ENCODE results near the gene UNC45A. TPM values are rescaled to one million over a fixed set of nuclear protein-coding genes. Genes with fewer than 3 reads are reported as not detected.
"Not testable (repeated sequence)": the region's sequence is repeated elsewhere in the genome, so short reads cannot be mapped to it uniquely, and the experiment has no call there.

Gene UNC45A
- total RNA-seq, 4 donors from 2014 or later = 26.3 to 59.3 (median 43.9) TPM

DNA sequence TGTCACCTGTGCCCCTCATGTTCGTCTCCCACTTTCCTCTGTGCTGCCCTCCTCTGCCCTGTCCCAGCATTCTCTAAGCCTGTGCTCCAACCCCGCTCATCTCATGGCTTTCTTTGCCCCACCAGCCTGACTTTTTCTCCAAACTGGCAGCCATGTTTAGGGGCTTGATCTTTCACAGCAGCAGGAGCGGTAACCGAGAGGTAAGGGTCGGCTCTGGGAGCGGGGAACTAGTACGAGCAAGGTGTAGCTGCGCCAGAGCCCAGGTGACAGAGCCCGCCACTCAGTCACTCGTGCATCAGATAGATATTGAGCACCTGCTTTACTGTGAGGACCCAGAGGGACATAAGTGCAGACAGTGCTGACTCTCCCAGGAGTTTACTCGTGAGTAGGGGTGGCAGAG, 18.6 kb upstream of the UNC45A start:
- Histone ChIP-seq H3K27me3 (no peaks in the 10 kb centered on the region), H3K4me3 (replicated peaks in 1 of 3) (no peak overlapping the region), H3K4me1 (no peaks in the 10 kb centered on the region), H3K9me3 (no peaks in the 10 kb centered on the region), H3K36me3 (peaks cover 90 to 98% of the 10 kb centered on the region in 2 donors), H3K27ac (no peak overlapping the region)
- intact Hi-C loops (cut with DNase I) = no loop called here
- no peak for TF ChIP-seq POLR2A (IDR thresholded peaks at IDR 0.05)
- TF ChIP-seq, protein P1, sequence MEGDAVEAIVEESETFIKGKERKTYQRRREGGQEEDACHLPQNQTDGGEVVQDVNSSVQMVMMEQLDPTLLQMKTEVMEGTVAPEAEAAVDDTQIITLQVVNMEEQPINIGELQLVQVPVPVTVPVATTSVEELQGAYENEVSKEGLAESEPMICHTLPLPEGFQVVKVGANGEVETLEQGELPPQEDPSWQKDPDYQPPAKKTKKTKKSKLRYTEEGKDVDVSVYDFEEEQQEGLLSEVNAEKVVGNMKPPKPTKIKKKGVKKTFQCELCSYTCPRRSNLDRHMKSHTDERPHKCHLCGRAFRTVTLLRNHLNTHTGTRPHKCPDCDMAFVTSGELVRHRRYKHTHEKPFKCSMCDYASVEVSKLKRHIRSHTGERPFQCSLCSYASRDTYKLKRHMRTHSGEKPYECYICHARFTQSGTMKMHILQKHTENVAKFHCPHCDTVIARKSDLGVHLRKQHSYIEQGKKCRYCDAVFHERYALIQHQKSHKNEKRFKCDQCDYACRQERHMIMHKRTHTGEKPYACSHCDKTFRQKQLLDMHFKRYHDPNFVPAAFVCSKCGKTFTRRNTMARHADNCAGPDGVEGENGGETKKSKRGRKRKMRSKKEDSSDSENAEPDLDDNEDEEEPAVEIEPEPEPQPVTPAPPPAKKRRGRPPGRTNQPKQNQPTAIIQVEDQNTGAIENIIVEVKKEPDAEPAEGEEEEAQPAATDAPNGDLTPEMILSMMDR (IDR thresholded peaks at IDR 0.05) = no peak
- 90 to 92% methylated on average over 11 of the region's 11 CpGs for WGBS, 2 donors
- DNase-seq = no peak

GRCh38 chr15:90917569-90917968, 17.5 kb upstream of the UNC45A start:
- Histone ChIP-seq H3K36me3 (peaks cover 84 to 88% of the 10 kb centered on the region in 2 donors), H3K9me3 (no peaks in the 10 kb centered on the region), H3K4me1 (no peaks in the 10 kb centered on the region), H3K27me3 (no peaks in the 10 kb centered on the region), H3K4me3 (replicated peaks in 1 of 3) (no peak overlapping the region), H3K27ac (no peak overlapping the region)
- WGBS, 2 donors = 90 to 99% methylated on average over 12 of the region's 12 CpGs
- intact Hi-C loops (cut with DNase I) = no loop called here
- no peak for DNase-seq
- TF ChIP-seq, protein P1 (IDR thresholded peaks at IDR 0.05) = no peak
- TF ChIP-seq POLR2A (IDR thresholded peaks at IDR 0.05) = no peak

DNA sequence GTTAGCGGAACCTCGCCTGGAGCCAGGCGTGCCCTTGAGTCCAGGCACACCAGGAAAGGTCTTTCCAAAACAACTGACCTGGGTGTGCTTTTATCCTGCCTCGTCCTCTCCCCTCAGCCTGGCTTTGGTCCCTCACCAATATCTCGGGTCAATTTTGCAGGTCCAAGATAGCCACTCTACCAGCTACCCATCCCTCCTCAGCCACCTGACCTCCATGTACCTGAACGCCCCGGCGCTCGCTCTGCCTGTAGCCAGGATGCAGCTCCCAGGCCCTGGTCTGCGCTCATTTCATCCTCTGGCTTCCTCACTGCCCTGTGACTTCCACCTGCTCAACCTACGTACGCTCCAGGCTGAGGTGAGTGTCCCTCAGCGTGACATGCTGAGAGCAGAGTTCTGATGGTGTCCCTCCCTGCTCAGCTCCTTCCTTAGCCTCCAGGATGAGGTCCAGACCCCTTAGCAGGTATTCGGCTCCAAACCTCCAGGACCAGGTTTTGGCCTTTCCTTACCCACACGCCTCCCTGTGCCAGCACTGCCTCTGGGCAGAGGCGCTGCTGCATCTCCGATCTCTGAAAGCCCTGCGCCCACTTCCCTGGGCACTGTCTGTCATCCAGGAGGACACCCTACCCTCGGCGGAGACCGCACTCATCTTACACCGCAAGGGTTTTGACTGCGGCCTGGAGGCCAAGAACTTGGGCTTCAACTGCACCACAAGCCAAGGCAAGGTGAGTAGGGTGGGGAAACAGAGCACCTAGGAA, 16.9 kb upstream of the UNC45A start:
- no peaks in the 10 kb centered on the region for H3K4me1 ChIP-seq
- no peak for DNase-seq
- no peaks in the 10 kb centered on the region for H3K27me3 ChIP-seq
- H3K27ac ChIP-seq = no peak overlapping the region
- intact Hi-C loops (cut with DNase I) = no loop called here
- H3K9me3 ChIP-seq = no peaks in the 10 kb centered on the region
- TF ChIP-seq POLR2A (IDR thresholded peaks at IDR 0.05) = no peak
- TF ChIP-seq, protein P1 (IDR thresholded peaks at IDR 0.05) = no peak
- no peak overlapping the region for H3K4me3 ChIP-seq (replicated peaks in 1 of 3)
- WGBS, 2 donors = 92 to 97% methylated on average over 23 of the region's 23 CpGs
- H3K36me3 ChIP-seq = peaks cover 78 to 81% of the 10 kb centered on the region in 2 donors

GRCh38 chr15:90918835-90919234, 16.2 kb upstream of the UNC45A start:
- H3K36me3 ChIP-seq = peaks cover 72 to 75% of the 10 kb centered on the region in 2 donors
- 94 to 98% methylated on average over 6 of the region's 6 CpGs for WGBS, 2 donors
- intact Hi-C loops (cut with DNase I) = no loop called here
- no peak for DNase-seq
- TF ChIP-seq POLR2A (IDR thresholded peaks at IDR 0.05) = no peak
- TF ChIP-seq, protein P1 (IDR thresholded peaks at IDR 0.05) = no peak
- no peaks in the 10 kb centered on the region for H3K27me3 ChIP-seq
- H3K9me3 ChIP-seq = no peaks in the 10 kb centered on the region
- H3K27ac ChIP-seq = no peak overlapping the region
- no peaks in the 10 kb centered on the region for H3K4me1 ChIP-seq
- no peak overlapping the region for H3K4me3 ChIP-seq (replicated peaks in 1 of 3)

GRCh38 chr15:90921887-90922286, 13.2 kb upstream of the UNC45A start:
- no peak overlapping the region for H3K27ac ChIP-seq

DNA sequence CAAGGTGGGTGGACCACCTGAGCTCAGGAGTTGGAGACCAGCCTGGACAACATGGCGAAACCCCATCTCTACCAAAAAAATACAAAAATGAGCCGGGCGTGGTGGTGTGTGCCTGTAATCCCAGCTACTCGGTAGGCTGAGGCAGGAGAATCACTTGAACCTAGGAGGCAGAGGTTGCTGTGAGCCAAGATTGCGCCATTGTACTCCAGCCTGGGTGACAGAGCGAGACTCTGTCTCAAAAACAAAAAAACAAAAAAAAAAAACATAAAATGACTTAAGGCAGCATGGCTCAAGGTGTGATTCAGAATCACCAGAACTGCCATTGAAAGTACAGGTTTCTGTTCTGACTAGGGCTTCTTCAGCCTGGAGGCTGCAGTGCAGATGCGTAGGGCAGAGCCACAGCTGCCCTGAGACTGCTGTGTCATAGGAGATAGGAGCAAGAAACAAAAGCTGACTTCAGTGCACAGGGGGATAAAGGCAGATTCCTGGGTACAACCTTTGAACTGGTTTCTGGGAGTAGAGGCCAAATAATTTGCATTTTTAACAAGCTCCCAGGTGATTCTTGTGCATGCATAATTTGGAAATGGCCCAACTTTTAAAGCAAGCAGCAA, 12.3 kb upstream of the UNC45A start:
- H3K27me3 ChIP-seq; H3K4me3 ChIP-seq (replicated peaks in 1 of 3); H3K4me1 ChIP-seq; H3K27ac ChIP-seq; DNase-seq; intact Hi-C loops (cut with DNase I); H3K9me3 ChIP-seq: not testable (repeated sequence)
- WGBS, 2 donors = 87 to 93% methylated on average over 7 of the region's 7 CpGs
- peaks cover 37 to 38% of the 10 kb centered on the region in 2 donors for H3K36me3 ChIP-seq

More at GRCh38 chr15:90921887-90922286, 13.2 kb upstream of the UNC45A start:
- Histone ChIP-seq H3K36me3 (peaks cover 46 to 47% of the 10 kb centered on the region in 2 donors), H3K9me3 (no peaks in the 10 kb centered on the region), H3K4me1 (no peaks in the 10 kb centered on the region), H3K27me3 (no peaks in the 10 kb centered on the region), H3K4me3 (replicated peaks in 1 of 3) (no peak overlapping the region)
- 88 to 93% methylated on average over 4 of the region's 4 CpGs for WGBS, 2 donors
- TF ChIP-seq POLR2A (IDR thresholded peaks at IDR 0.05) = no peak
- TF ChIP-seq, protein P1 (IDR thresholded peaks at IDR 0.05) = no peak
- no peak for DNase-seq
- intact Hi-C loops (cut with DNase I) = no loop called here

Measured in thyroid gland (tissue), 4 donors.